Adrenal gland (tissue), 12 donors: ENCODE measurements around the gene POLR1D. TPM values are rescaled to one million over a fixed set of nuclear protein-coding genes. Genes with fewer than 3 reads are reported as not detected.

ENCODE experiments used
- DNase-seq, 7 donors: peaks; one replicate each; pipeline ENCODE4 v3.0.0-alpha.2; 2019 to 2020
- H3K27ac ChIP-seq, 5 donors: fragments of 200-600 bp; sonication (generic) in 4 of 5; 1 replicate in 3 of 5; 2 replicates in 2 of 5; pipeline versions ENCODE4 v1.5.1 to v1.8.0; 2016 to 2020; ENCODE audit warnings: mild to moderate bottlenecking in 1 of 5
- H3K27me3 ChIP-seq: fragments of 200-600 bp; 2 replicates; pipeline ENCODE4 v1.8.0; 2021
- H3K36me3 ChIP-seq, 2 donors: fragments of 200-600 bp; replicated peaks in 1 of 2; 1 replicate in 1 of 2; 2 replicates in 1 of 2; pipeline versions ENCODE4 v1.5.1 to v1.8.0; 2018 to 2022
- H3K4me1 ChIP-seq, 2 donors: fragments of 200-600 bp; replicated peaks in 1 of 2; 1 replicate in 1 of 2; 2 replicates in 1 of 2; pipeline versions ENCODE4 v1.5.1 to v1.8.0; 2018 to 2021
- H3K4me3 ChIP-seq, 4 donors: fragments of 200-600 bp; sonication (generic) in 3 of 4; one replicate each; pipeline ENCODE4 v1.5.1; 2016 to 2018
- H3K9me3 ChIP-seq, 3 donors: fragments of 200-600 bp; sonication (generic) in 1 of 3; replicated peaks in 1 of 3; 1 replicate in 2 of 3; 2 replicates in 1 of 3; pipeline versions ENCODE4 v1.5.1 to v1.8.0; 2016 to 2021
- CTCF ChIP-seq, 6 experiments: fragments of 450-650 bp in 4 of 6; fragments of 200-600 bp in 2 of 6; sonication (generic) in 1 of 6; IDR thresholded peaks; 1 replicate in 5 of 6; 2 replicates in 1 of 6; pipeline versions ENCODE4 v1.5.1 to v1.8.0; 2016 to 2021; ENCODE audit warnings: antibody characterized with exemption in 6 of 6, mild to moderate bottlenecking in 2 of 6, moderate library complexity in 1 of 6
- POLR2A ChIP-seq, 2 donors: fragments of 450-650 bp; IDR thresholded peaks; one replicate each; pipeline ENCODE4 v1.6.1; 2017; ENCODE audit warnings: antibody characterized with exemption in 2 of 2, mild to moderate bottlenecking in 2 of 2, moderate library complexity in 1 of 2
- WGBS, 4 donors: extraction: QIAGEN DNeasy Blood & Tissue Kit in 2 of 4; methylation state at CpG; one replicate each; pipeline versions ENCODE4 v1.1.5 to v1.1.7; 2013 to 2017; 5-methylcytosine and 5-hydroxymethylcytosine counted together
- intact Hi-C, 2 donors: fragments of 100-400 bp; cut with DNase I; formaldehyde crosslinking; loops; one replicate each; pipeline versions ENCODE4 v1.14.1 to v1.15.0; 2022 to 2023
- polyA plus RNA-seq, 3 donors: library from polyadenylated mRNA; stranded (reverse); fragments of 200-250 nt in 2 of 3; fragments of 350-450 nt in 1 of 3; fragmentation: Illumina TruSeq in 1 of 3; extraction: RNeasy Lipid Tissue Mini Kit (QIAGEN cat#74804) in 1 of 3; gene quantifications; one replicate each; pipeline ENCODE4 v1.2.3, GENCODE V29; 2013 to 2014
- total RNA-seq, 9 donors: library from RNA; depleted of rRNA in 4 of 9; stranded (reverse); fragments of >200 nt in 4 of 9; fragments of 120-200 nt in 1 of 9; fragmentation: NEBNext Ultra II Directional in 1 of 9; extraction: Animal tissue kit (Norgen Biotek cat#: 25700) in 1 of 9; gene quantifications; one replicate each; pipeline versions ENCODE4 v1.1.0 to v1.2.4, GENCODE V29; 2013 to 2023
- donor health status: healthy with polysubstance abuse.
- donor health status: Bipolar disorder and iron deficiency.
- donor health status: DM: yes; HTN: yes; CAD: no.
- donor health status: DM: no; HTN: no; CAD: no.
- donor health status: DM: no; HTN: no; CAD: no.
- donor health status: DM: yes; HTN: yes; CAD: no.

POLR1D gene
- total and polyA plus RNA-seq, 12 donors = 81.5 to 369 (median 176) TPM

- Histone ChIP-seq H3K4me1 (peaks cover 21 to 33% of the 10 kb centered on the region in 2 donors), H3K4me3 (no peak overlapping the region), H3K27ac (no peak overlapping the region), H3K27me3 (no peaks in the 10 kb centered on the region), H3K9me3 (no peaks in the 10 kb centered on the region), H3K36me3 (no peaks in the 10 kb centered on the region)
- no peak for DNase-seq
- TF ChIP-seq POLR2A (IDR thresholded peaks at IDR 0.05) = no peak
- TF ChIP-seq CTCF (IDR thresholded peaks at IDR 0.05) = no peak
- whole genome bisulfite sequencing, 4 donors = 91 to 98% (median 96%) methylated on average over 1 of the region's 1 CpG
- intact Hi-C loops = no loop called here
These were observed 33.3 kb upstream of the POLR1D start for GRCh38 chr13:27588405-27588804.

GRCh38 chr13:27592865-27593264, 28.8 kb upstream of the POLR1D start:
- Histone ChIP-seq H3K4me1 (peaks cover 27 to 42% of the 10 kb centered on the region in 2 donors), H3K9me3 (no peaks in the 10 kb centered on the region), H3K27ac (no peak overlapping the region), H3K27me3 (no peaks in the 10 kb centered on the region), H3K36me3 (no peaks in the 10 kb centered on the region), H3K4me3 (no peak overlapping the region)
- intact Hi-C loops = no loop called here
- TF ChIP-seq CTCF (IDR thresholded peaks at IDR 0.05) (no peak), POLR2A (IDR thresholded peaks at IDR 0.05) (no peak)
- DNase-seq = no peak

- Histone ChIP-seq H3K4me3 (no peak overlapping the region), H3K9me3 (no peaks in the 10 kb centered on the region), H3K27me3 (no peaks in the 10 kb centered on the region), H3K36me3 (no peaks in the 10 kb centered on the region), H3K27ac (no peak overlapping the region), H3K4me1 (peaks cover 27 to 45% of the 10 kb centered on the region in 2 donors)
- 42 to 54% (median 50%) methylated on average over 3 of the region's 3 CpGs for WGBS, 4 donors
- TF ChIP-seq POLR2A (IDR thresholded peaks at IDR 0.05) = no peak
- TF ChIP-seq CTCF (IDR thresholded peaks at IDR 0.05) = no peak
- DNase-seq = no peak
- intact Hi-C loops = no loop called here
These were observed 28.4 kb upstream of the POLR1D start for GRCh38 chr13:27593267-27593666.

- Histone ChIP-seq H3K4me1 (peaks cover 37 to 56% of the 10 kb centered on the region in 2 donors), H3K27ac (no peak overlapping the region), H3K36me3 (no peaks in the 10 kb centered on the region), H3K4me3 (no peak overlapping the region), H3K27me3 (no peaks in the 10 kb centered on the region), H3K9me3 (no peaks in the 10 kb centered on the region)
- WGBS, 4 donors = 86 to 92% (median 89%) methylated on average over 2 of the region's 2 CpGs
- no peak for TF ChIP-seq POLR2A (IDR thresholded peaks at IDR 0.05)
- TF ChIP-seq CTCF (IDR thresholded peaks at IDR 0.05) = no peak
- intact Hi-C loops = no loop called here
- DNase-seq = no peak
These were observed 26.5 kb upstream of the POLR1D start for GRCh38 chr13:27595055-27595811.
